ENCODE data around the gene MMP24.
"Not testable (repeated sequence)": the region's sequence is repeated elsewhere in the genome, so short reads cannot be mapped to it uniquely, and the experiment has no call there.

MMP24 gene

DNA sequence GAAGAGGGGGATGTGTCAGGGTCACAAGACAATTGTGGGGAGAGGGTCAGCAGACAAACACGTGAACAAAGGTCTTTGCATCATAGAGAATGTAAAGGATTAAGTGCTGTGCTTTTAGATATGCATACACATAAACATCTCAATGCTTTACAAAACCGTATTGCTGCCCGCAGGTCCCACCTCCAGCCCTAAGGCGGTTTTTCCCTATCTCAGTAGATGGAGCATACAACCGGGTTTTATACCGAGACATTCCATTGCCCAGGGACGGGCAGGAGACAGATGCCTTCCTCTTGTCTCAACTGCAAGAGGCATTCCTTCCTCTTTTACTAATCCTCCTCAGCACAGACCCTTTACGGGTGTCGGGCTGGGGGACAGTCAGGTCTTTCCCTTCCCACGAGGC lies 35.8 kb downstream of the MMP24 start:
- not testable (repeated sequence) for FAIRE-seq

DNA sequence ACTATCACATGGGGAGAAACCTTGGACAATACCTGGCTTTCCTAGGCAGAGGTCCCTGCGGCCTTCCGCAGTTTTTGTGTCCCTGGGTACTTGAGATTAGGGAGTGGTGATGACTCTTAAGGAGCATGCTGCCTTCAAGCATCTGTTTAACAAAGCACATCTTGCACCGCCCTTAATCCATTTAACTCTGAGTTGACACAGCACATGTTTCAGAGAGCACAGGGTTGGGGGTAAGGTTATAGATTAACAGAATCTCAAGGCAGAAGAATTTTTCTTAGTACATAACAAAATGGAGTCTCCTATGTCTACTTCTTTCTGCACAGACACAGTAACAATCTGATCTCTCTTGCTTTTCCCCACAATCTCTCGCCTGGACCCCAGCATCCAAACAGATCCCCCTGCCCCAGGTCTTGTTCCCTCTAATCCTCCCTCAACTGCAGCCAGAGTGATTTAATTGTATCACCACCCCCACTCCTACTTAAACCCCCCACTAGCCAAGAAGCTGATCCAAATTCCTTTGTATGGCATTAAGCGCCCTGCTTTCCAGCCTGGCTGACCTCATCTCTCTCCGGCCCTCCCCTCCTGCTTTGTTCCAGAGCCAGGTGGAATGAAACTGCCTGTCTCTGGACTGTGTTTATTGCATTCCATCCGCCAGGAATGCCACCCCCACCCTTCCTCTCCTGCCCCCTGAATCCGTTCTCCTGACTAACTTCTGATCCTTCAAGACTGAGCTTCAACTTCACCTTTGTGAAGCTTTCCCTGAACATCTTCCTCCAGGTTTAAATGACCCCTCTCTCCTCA lies 36.4 kb downstream of the MMP24 start:
- FAIRE-seq = not testable (repeated sequence)

DNA sequence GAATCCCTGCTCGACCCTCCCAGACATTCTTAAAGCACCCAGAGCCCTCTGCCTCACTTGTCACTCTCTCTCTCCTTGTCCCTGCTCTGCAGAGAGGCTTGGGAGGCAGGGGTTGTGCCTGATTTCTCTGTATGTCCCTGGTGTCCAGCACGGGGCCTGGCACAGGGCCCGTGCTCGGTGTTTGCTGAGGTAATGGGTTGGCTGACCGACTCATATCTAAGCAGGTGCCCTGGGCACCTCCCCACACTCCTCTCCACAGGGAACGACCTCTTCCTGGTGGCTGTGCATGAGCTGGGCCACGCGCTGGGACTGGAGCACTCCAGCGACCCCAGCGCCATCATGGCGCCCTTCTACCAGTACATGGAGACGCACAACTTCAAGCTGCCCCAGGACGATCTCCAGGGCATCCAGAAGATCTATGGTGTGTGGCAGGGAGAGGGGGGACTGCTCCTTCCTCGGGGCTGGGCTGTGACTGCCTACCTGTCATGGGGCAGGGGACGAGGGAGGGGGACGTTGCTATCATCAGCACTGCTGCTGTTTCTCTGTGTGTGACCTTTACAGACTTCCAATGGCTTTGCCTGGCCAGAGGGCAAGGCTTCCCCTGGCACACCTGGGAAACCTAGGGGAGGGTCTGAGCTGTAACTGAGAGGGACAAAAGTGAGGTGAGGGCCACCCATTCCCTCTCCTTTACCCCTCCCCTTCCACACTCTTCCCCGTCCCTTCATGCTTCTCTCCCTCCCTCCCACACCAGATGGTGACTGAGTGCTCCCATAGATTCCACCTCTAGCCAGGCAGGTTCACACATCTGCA lies 37.2 kb downstream of the MMP24 start:
- no peak for FAIRE-seq

DNA sequence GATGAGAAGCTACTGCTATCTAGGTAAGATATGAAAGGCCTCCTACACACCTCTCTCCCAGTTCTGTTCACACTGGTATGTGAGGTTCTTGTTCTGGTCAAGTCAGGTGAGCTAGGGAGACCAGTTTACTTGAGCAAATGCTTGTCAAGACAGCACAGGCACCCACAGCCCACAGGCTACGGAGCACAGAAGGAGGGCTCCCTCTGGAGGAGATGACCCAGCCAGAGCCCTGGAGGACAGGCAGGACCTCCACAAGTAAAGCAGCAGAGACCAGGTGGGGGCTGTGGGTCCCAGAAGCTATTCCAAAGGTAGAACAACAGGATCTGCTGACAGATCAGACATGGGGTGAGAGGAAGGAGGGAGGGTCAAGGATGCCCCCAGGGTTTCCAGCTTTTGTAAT lies 38.3 kb downstream of the MMP24 start:
- no peak for FAIRE-seq

DNA sequence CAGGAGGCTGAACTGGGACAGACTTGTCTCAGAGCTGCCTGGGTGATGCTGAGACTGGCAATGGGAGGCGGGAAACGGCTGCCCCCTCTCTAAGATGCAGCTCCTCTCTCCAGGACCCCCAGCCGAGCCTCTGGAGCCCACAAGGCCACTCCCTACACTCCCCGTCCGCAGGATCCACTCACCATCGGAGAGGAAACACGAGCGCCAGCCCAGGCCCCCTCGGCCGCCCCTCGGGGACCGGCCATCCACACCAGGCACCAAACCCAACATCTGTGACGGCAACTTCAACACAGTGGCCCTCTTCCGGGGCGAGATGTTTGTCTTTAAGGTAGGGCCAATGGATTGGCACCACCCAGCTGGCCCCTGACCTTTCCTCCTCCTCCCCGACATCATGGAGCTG lies 40.6 kb downstream of the MMP24 start:
- FAIRE-seq = no peak

DNA sequence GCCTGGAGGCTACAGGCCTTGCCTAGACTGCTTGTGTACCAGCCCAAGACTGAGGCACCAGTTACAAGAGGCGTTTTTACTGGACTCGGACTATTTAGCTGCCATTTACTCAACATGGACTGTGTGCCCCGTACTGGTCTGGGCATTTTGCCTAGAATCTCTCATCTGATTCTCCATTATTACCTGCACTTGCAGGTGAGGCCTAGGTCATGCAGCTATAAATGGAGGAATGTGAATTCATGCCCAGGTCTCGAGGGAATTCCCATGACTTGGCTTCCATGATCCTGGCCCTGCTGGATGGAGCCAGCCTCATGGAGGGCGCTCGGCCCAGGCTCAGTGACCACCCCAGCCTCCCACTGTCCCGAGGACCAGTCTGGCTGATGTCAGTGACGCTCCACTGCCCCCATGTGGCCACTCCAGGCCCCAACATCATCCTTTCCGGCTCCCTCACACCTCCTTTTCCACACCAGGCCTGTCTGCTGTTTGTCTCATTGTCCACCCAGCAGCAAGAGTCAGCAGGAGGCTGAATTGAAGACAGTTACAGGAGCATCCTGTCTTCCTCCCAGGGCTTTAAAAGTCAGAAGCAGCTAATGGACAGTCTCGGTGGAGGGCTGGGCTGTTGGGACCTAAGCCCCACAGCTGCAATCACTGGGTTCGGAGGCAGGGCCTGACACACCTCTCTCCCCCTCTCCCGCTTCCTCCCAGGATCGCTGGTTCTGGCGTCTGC lies 42.7 kb downstream of the MMP24 start:
- no peak for FAIRE-seq

DNA sequence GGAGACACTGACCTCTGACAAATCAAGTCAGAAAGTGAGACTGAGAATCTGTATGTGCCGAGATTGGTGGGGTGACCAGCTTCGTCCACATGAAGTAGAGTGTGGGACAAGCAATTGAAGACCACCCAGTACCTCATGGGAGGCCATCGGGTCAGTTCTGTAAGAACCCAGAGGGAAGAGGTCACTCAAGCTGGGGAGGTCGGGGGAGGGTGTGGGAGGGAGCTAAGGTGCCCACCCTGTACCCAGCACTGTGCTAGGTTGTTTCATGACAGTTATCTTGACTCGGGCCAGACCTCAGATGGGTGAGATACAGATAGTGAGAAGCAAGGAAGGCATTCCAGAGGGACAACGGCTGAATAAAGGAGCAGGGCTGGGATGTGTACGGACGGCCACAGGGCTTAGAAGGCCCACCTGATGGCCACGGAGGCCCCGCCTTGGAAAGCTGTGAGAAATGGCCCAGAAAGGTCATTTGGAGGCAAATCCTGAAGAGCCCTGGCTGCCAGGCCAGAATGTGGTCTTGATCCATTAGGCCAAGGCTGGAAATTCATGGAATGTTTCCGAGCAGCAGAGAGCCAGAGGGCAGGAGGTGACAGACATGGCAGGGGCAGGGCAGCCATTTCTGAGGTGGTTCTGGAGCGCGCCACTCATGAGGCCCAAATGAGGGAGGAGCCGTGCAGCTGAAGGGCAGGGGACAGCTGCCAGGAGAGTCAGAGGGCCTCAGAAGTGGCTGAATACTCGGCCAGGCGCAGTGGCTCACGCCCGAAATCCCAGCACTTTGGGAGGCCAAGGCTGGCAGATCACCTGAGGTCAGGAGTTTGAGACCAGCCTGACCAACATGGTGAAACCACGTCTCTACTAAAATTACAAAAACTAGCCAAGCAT lies 43.8 kb downstream of the MMP24 start:
- no peak for FAIRE-seq

DNA sequence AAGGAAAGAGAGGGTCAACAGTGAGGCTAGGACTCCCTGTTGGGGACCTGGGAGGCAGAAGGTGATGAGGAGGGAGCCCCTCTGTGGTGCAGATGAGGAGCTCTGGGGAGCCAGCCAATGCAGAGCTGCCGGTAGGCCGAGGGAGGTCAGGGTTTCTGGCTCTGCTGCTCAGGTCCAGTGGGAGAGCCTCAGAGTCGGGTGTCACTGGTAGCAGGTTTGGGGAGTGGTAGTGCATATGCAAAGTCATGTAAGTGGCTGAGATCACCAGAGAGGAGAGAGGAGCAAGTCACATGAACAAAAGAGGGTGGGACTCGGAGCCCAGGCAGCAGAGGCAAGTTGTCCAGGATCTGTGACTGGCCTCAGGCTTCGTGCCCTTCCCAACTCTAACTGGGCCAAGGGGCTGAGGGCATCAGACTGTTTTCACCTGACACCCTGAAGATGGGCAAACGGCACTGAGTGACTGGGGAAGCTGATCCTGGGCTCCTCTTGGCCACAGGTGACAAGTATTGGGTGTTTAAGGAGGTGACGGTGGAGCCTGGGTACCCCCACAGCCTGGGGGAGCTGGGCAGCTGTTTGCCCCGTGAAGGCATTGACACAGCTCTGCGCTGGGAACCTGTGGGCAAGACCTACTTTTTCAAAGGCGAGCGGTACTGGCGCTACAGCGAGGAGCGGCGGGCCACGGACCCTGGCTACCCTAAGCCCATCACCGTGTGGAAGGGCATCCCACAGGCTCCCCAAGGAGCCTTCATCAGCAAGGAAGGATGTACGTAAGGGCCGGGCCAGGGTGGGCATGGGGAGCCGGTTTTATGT lies 44.8 kb downstream of the MMP24 start:
- no peak for FAIRE-seq

DNA sequence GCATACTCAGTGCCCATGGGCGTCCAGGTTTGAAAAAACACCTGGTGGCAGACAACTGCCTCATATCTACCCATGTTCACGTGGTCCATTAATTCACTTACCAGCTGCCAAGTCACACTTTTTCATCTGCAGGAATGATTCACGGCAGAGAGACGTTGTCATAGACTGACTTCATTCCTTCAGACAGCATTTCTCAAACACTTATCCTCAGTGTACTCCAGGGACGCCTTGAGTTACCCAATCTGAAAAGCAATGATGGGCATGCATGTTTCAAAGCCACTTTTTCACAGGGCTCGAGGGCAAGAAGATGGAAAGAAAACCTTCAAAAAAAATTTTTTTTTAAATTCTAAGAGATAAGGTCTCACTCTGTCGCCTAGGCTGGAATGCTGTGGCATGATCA lies 45.4 kb downstream of the MMP24 start:
- no peak for FAIRE-seq

DNA sequence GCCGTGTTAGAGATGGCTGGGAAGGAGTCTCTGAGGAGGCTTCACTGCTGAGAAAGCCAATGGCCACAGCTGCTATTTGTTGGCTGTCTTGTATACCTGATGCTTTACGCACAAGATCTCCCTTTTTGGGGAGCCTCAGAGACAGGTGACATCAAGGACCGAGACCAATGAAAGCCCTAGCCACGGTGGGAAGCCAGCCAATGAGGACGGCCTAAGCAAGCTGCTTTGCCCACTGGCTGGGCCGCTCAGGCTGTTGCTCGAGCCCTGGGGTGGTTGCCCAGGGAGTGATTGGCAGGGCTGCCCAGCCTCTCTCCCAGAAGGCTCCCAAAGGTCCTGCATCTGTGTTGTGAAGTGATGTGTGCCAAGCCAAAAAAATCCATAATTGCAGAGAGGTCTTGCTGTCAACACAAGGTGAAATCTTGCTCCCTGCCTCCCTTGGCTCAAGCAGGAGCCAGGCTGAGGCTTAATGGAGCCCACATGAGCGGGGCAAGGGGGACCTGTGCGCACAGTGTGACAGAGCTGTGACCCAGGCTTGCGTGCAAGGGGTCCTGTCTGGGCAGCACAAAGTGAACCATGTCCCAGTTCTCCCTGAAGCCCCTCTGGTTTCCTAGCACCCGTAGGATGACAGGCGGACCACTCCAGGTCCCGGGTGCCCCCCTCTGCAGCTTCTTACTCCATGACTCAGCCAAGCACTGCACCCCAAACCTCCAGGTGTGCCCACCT lies 47.1 kb downstream of the MMP24 start:
- FAIRE-seq = no peak

DNA sequence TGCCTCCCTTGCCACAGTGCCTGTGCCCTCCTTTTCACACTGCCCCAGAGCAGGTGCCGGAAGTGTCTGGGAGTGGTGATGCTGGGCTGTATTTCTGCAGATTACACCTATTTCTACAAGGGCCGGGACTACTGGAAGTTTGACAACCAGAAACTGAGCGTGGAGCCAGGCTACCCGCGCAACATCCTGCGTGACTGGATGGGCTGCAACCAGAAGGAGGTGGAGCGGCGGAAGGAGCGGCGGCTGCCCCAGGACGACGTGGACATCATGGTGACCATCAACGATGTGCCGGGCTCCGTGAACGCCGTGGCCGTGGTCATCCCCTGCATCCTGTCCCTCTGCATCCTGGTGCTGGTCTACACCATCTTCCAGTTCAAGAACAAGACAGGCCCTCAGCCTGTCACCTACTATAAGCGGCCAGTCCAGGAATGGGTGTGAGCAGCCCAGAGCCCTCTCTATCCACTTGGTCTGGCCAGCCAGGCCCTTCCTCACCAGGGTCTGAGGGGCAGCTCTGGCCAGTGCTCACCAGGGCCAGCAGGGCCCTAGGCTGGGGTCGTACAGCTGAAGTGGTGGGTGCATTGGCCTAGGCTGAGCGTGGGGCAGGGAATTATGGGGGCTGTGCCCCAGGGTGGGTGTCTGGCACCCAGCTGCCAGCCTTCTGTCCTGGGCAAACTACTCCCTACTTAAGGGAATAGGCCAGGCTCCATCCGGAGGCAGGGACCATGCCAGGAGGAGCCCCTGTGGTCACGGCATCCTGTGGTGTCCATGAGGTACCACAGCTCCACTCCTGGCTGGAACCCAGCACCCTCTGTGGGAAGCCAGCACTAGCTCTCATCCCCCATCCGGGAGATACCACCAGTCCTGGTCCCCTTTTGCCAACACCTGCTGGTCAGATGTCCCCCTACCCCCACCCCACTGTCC lies 47.9 kb downstream of the MMP24 start:
- FAIRE-seq = no peak

DNA sequence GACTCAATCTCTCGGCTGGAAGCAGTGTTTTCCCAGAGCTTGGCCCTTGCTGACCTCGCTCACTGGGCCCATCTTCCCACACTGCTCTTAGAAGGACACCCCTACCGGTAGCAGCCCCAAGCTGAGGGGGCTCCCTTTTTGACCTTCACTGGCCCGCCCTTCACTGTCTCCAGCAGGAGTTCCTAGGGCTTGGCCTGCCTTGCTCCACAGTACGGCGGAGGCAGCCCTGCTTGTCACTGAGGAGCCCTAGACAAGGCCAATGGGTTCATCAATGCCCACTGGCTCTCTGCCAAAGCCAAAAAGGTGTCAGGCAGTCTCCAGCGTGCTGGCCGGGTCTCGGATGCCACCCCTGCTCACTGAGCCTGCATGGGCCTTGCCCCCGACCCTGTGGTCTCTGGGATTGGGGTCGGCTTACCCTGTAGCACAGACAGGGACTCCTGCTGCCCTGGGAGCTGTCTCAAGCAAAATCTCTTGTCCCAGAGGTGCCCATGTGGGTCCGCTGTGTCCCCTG lies 49.3 kb downstream of the MMP24 start:
- no peak for FAIRE-seq

DNA sequence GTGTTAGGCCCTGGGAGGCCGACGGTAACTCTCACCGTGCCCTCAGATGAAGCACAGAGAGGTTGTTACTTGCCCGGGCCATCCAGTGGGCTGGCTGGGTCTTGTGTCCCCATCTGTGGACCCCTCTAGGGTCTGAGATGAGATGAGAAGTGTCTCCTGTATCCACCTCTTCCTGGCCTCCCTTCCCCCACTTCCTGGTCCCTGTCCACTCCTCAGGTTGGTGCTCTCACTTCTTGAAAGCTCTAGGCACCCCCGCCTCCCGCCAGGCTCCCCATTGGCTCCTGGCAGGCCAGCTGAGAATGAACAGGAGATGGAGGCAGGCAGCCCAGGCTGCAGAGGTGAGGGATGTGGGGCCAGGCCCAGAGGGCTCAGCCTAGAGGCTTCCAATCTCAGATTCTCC lies 49.9 kb downstream of the MMP24 start:
- FAIRE-seq = no peak

DNA sequence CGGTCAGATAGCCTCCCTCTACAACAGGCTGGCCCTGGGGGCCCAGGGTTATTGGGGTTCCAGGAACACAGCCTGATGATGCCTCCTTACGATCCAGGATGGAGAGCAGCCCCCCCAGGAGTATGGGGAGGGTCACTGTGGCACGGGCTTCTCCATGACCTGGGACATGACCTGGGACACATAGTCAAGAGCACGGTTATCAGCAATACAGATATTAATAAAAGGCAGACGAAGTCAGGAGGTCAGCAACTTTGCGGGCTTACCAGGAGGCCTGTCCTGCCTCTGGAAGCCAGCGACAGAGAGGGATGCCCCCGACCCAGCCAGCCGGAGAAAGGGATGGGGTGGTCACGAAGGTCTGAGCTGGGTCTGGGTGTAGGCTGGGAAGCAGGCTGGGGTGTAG lies 50.6 kb downstream of the MMP24 start:
- FAIRE-seq = no peak

DNA sequence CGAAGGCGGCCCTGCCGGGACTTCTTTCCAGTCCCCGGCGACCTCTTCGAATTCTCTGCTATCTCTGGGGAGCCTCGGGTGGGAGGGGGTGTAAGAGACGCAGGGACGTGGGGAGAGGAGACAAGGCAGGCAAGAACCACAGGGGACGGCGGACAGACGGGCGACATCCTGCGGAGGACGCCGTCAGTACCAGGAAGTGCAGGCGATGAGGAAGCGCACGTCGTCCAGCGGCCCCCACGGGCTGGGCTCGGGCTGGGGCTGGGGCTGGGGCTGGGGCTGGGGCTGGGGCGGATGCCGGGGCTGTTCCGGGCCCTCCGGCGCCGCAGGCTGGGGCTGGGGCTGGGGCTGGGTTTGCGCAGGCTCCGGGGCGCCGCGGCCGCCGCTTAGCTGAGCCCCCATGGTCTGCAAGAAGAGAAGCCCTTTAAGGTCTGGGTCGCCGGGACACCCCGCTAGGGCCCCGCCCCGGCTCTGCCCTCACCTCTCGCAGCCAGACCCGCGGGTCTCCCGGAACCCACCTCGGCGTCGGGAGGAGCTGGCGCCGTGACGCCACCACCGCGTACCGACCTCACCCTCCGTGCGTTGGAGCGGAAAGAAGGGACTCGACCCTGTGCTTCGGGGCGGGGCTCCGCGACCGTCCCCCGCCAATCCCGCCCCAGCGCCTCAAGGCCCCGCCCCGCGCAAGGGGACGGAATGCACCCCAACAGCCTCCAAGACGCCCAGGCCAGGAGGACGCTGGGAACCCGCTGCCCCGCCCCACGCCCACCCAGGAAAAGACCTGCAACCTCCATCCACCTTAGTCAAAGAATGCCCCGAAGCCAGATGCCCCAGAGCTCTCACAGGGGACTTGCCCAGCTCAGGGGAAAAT lies 51.3 kb downstream of the MMP24 start, which contains the start of gene MMP24OS:
TSS of gene MMP24OS (minus strand) at position 592 of the 865 bp plus-strand sequence. CDS start at position 399, 193 bp downstream.
- FAIRE-seq = no peak

DNA sequence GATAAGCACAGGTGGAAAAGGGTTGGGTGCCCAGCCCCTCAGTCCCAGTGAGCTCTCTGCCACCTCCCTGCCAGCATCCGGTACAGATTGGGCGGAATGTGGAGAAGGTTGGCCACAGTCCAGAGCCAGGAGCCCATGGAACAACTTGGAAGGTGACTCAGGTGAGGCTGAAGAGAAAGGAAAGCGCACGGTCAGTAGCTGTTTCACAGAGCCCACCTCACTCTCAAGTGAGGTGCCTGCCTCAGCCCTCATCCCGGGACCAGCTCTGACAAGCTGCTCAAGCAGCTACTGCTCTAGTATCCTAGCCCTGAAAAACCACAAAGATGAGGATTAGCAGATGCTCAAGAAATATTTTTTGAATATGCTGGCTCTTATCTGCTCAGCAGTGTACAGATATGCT lies 52.5 kb downstream of the MMP24 start:
- FAIRE-seq = no peak

DNA sequence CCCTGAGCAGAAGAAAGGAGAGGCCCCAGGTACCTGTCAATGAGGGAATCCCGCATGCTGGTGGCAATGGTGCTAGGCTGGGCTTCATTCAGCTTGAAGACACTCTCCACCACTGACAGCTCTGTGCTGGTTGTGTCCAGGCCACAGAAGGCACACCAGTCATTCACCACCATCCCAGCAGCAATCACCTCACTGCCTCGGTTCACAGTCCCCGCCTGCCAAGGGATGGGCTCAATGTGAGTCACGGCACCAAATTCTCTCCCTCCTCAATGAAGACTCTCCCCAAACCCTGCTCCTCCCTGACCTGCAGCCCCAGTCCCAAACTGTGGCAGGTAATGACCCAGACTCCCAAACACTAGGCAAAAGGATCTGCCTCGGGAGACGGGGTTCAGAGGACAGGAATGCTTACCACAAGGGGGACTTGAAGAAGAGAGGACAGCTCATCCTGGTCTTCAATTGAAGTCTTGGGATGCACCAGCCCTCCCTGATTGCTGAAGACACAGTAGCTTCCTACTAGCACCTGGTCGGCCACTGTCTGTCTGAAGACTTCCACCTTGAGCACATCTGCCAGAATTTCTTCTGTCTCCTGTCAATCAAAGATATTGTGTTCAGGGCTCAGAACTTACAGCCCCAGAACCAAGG lies 53.2 kb downstream of the MMP24 start:
- FAIRE-seq = no peak

DNA sequence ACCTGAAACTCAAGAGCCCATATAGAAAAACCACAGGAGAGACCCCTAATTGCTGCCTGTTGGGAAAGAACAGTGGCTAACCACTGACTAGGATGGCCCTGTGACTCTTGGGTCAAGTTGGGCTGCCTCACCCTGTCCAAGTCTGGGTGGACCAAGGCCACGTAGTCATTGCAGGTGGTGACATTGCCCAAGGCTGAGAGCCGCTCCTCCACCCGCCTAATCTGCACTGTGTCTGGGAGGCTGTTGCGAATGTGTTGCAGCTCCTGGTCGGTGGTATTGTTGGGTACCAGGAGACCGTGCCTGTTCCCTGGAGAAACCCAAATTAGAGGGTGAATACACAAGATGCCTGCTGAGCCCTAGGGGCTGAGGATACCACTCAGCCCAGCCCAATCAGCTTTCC lies 54.0 kb downstream of the MMP24 start:
- no peak for FAIRE-seq

All from TTC549 (cell line).